Cardiac muscle cell (in vitro differentiated cells and primary cell): ENCODE results near the gene HOOK2. TPM values are rescaled to one million over a fixed set of nuclear protein-coding genes. Genes with fewer than 3 reads are reported as not detected.
"Not testable (repeated sequence)": the region's sequence is repeated elsewhere in the genome, so short reads cannot be mapped to it uniquely, and the experiment has no call there.

Experiments
- DNase-seq, 2 donors: peaks; one replicate each; pipeline versions ENCODE4 v3.0.0 to v3.0.0-alpha.2; 2010 to 2017; ENCODE audit warnings: low read depth in 1 of 2, low spot score in 1 of 2
- H3K27ac ChIP-seq: fragments of 200-600 bp; sonication (generic); 2 replicates; pipeline ENCODE4 v1.5.1; 2016
- H3K27me3 ChIP-seq: fragments of 200-600 bp; sonication (generic); 2 replicates; pipeline ENCODE4 v1.6.0; 2016; ENCODE audit warnings: control low read depth
- H3K36me3 ChIP-seq: fragments of 200-600 bp; sonication (generic); 2 replicates; pipeline ENCODE4 v1.5.1; 2016; ENCODE audit warnings: control low read depth
- H3K4me1 ChIP-seq: fragments of 200-600 bp; sonication (generic); 2 replicates; pipeline ENCODE4 v1.8.1; 2017; ENCODE audit warnings: low read depth, mild to moderate bottlenecking, mixed run types
- H3K4me3 ChIP-seq: fragments of 200-600 bp; sonication (generic); 2 replicates; pipeline ENCODE4 v1.5.1; 2016; ENCODE audit warnings: mild to moderate bottlenecking
- H3K9me3 ChIP-seq: fragments of 200-600 bp; sonication (generic); 2 replicates; pipeline ENCODE4 v1.5.1; 2017; ENCODE audit warnings: low read depth, mild to moderate bottlenecking, control low read depth
- polyA plus RNA-seq: library from polyadenylated mRNA; unstranded; fragments of >200 nt; fragmentation: Nextera tagmentation; extraction: Ambion mirVana; gene quantifications from 2 replicates; pipeline ENCODE4 v1.2.1, GENCODE V29; 2016
- total RNA-seq: library from RNA; depleted of rRNA; stranded (reverse); fragments of >200 nt; gene quantifications from 2 replicates; pipeline ENCODE4 v1.2.3, GENCODE V29; 2016
- TF ChIP-seq, protein P1 (sequence below): IDR thresholded peaks from 2 replicates; pipeline ENCODE4 v1.5.1; 2012; ENCODE audit warnings: low read depth, mild to moderate bottlenecking, low read length

Gene HOOK2, protein sequence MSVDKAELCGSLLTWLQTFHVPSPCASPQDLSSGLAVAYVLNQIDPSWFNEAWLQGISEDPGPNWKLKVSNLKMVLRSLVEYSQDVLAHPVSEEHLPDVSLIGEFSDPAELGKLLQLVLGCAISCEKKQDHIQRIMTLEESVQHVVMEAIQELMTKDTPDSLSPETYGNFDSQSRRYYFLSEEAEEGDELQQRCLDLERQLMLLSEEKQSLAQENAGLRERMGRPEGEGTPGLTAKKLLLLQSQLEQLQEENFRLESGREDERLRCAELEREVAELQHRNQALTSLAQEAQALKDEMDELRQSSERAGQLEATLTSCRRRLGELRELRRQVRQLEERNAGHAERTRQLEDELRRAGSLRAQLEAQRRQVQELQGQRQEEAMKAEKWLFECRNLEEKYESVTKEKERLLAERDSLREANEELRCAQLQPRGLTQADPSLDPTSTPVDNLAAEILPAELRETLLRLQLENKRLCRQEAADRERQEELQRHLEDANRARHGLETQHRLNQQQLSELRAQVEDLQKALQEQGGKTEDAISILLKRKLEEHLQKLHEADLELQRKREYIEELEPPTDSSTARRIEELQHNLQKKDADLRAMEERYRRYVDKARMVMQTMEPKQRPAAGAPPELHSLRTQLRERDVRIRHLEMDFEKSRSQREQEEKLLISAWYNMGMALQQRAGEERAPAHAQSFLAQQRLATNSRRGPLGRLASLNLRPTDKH
- total RNA-seq: 28.5 and 54.4 TPM in 2 replicates
- 31.1 and 41.6 TPM in 2 replicates for polyA plus RNA-seq

DNA sequence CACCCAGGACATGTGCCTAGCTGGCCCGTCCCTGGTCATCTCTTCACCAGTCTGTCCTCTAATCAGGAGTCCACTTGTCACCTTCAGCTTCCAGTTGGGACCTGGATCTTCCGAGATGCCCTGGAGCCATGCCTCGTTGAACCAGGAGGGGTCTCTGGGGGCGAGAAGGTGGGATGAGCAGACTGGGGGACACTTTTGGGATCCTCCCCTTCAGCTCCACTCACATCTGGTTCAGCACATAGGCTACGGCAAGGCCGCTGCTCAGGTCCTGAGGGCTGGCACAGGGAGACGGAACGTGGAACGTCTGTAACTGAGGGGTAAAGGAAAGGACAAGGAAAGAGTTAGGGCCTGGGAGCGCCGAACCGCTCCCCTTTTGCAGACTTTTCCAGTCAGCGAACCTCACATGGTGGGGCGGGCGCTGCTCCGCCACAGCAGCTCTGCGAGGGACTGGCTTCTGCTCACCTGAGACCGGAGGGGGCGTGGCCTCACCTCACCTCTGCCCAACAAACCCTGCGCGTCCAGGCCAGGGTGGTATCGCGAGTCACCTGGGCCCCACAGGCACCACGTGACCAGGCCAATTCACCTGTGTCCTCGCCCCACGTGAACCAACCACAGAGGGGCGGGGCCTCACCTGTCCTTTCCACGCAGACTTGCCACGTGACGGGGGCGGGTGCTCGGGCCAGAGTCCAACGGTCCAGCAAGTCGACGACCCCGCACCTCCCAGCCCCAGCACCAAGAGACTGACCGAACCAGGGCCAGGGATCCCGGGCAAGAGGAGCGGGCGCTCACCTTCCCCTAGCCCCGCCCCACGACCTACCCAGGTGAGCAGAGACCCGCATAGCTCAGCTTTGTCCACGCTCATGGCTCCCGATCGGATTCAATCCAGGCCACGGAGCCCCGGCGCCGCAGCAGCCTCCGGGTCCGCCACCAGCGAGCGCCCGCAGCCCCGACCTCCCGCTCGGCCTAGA is at the start of gene HOOK2:
Gene HOOK2 (minus strand): TSS at position 965 of the 968 bp plus-strand sequence. CDS start 103 bp downstream, at position 862.
- peak within 1 kb of the TSS; percentile 59 for H3K4me3 ChIP-seq
- H3K27me3 ChIP-seq: no peaks in the 10 kb centered on the region
- no peaks in the 10 kb centered on the region for H3K9me3 ChIP-seq
- TF ChIP-seq, protein P1, sequence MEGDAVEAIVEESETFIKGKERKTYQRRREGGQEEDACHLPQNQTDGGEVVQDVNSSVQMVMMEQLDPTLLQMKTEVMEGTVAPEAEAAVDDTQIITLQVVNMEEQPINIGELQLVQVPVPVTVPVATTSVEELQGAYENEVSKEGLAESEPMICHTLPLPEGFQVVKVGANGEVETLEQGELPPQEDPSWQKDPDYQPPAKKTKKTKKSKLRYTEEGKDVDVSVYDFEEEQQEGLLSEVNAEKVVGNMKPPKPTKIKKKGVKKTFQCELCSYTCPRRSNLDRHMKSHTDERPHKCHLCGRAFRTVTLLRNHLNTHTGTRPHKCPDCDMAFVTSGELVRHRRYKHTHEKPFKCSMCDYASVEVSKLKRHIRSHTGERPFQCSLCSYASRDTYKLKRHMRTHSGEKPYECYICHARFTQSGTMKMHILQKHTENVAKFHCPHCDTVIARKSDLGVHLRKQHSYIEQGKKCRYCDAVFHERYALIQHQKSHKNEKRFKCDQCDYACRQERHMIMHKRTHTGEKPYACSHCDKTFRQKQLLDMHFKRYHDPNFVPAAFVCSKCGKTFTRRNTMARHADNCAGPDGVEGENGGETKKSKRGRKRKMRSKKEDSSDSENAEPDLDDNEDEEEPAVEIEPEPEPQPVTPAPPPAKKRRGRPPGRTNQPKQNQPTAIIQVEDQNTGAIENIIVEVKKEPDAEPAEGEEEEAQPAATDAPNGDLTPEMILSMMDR: no peak
- H3K4me1 ChIP-seq: no peaks in the 10 kb centered on the region
- no peak for DNase-seq
- H3K36me3 ChIP-seq: no peaks in the 10 kb centered on the region
- no peak within 1 kb of the TSS for H3K27ac ChIP-seq

DNA sequence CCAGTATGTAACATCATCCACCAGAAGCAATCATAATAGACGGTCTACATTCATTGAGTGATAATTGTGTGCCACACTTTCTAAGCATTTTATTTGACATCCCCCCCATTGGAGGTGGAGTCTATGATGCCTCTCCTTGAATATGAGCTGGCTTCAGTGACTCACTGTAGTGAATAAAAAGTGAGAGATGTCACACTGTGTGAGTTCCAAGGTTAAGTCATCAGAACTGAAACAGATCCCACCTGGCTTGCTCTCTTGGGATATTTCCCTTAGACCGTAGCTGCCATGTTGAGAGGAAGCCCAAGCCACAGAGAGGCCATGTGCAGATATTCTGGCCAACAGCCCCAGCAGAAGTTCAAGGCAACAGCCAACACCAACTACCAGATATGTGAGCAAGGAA is 46.4 kb upstream of the HOOK2 start:
- Histone ChIP-seq H3K27ac (no peak overlapping the region), H3K4me1 (no peaks in the 10 kb centered on the region), H3K9me3 (no peaks in the 10 kb centered on the region), H3K27me3 (no peaks in the 10 kb centered on the region), H3K4me3 (no peak overlapping the region), H3K36me3 (no peaks in the 10 kb centered on the region)
- TF ChIP-seq, protein P1: no peak
- no peak for DNase-seq

DNA sequence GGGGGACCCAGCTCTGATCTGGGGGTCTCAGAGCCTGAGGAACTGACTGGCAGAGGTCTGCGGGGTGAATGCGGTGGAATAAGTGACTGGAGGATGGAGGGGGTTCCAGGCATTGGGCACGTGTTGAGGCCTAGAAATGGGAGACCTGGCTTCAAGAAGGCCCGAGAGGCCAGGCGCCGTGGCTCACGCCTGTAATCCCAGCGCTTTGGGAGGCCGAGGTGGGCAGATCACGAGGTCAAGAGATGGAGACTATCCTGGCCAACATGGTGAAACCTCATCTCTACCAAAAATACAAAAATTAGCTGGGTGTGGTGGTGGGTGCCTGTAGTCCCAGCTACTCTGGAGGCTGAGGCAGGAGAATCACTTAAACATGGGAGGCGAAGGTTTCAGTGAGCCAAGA is 42.5 kb upstream of the HOOK2 start:
- H3K9me3 ChIP-seq, H3K27ac ChIP-seq, H3K4me1 ChIP-seq, H3K4me3 ChIP-seq, H3K27me3 ChIP-seq, DNase-seq, H3K36me3 ChIP-seq: not testable (repeated sequence)

DNA sequence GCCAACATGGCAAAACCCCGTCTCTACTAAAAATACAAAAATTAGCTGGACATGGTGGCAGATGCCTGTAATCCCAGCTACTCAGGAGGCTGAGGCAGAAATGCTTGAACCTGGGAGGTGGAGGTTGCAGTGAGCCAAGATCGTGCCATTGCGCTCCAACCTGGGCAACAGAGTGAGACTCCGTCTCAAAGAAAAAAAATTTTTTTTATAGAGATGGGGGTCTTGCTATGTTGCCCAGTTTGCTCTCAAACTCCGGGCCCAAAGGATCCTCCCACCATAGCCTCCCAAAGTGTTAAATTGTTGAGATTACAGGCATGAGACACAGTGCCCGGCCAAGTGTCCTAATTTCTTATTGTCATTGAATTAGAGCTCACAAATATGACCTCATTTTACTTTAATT is 41.8 kb upstream of the HOOK2 start:
- H3K9me3 ChIP-seq, H3K27me3 ChIP-seq, H3K4me3 ChIP-seq, H3K4me1 ChIP-seq, H3K27ac ChIP-seq, DNase-seq, H3K36me3 ChIP-seq: not testable (repeated sequence)

DNA sequence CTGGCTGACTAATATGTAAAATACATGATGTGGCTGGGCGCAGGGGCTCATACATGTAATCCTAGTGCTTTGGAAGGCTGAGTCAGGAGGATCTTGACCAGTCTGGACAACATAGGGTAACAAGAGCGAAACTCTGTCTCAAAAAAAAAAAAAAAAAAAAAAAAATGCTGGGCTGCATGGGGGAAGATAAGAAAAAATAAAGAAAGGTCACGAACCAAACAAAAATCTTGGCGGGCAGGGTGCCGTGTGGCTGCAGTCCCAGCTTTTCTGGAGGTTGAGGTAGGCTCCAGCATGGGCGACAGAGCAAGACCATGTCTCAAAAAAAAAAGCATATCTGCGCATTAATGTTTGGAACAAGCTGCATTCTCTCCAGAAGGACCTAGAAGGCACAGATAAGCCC is 39.7 kb upstream of the HOOK2 start:
- Histone ChIP-seq H3K9me3 (no peaks in the 10 kb centered on the region), H3K4me1 (no peaks in the 10 kb centered on the region), H3K4me3 (no peak overlapping the region), H3K27ac (no peak overlapping the region), H3K36me3 (peaks cover 3% of the 10 kb centered on the region), H3K27me3 (no peaks in the 10 kb centered on the region)
- no peak for DNase-seq
- TF ChIP-seq, protein P1: no peak
